SK-N-SH treated with all-trans-retinoic acid at 6 μM for 48 hours (cell line): ENCODE results near the gene CD28.

ENCODE experiments used
- ESRRG ChIP-seq: fragments of 250-450 bp; sonication (Bioruptor Pico); IDR thresholded peaks from 2 replicates; pipeline ENCODE4 v1.6.1; 2021; ENCODE audit warnings: mild to moderate bottlenecking
- GLIS3 ChIP-seq: fragments of 250-450 bp; sonication (Bioruptor Pico); IDR thresholded peaks from 2 replicates; pipeline ENCODE4 v1.5.0; 2020; ENCODE audit warnings: mild to moderate bottlenecking, moderate library complexity
- PATZ1 ChIP-seq: fragments of 250-450 bp; sonication (Bioruptor Pico); IDR thresholded peaks from 2 replicates; pipeline ENCODE4 v1.8.0; 2020; ENCODE audit warnings: mild to moderate bottlenecking, moderate library complexity, borderline replicate concordance
- RARB ChIP-seq: fragments of 250-450 bp; sonication (Bioruptor Pico); IDR thresholded peaks from 2 replicates; pipeline ENCODE4 v1.8.0; 2021; ENCODE audit warnings: mild to moderate bottlenecking, moderate library complexity
- SNAI2 ChIP-seq: fragments of 250-450 bp; sonication (Bioruptor Pico); IDR thresholded peaks from 2 replicates; pipeline ENCODE4 v1.5.0; 2020; ENCODE audit warnings: mild to moderate bottlenecking, moderate library complexity
- TCF4 ChIP-seq: fragments of 250-450 bp; sonication (Bioruptor Pico); IDR thresholded peaks from 2 replicates; pipeline ENCODE4 v1.8.0; 2021; ENCODE audit warnings: mild to moderate bottlenecking, moderate library complexity, borderline replicate concordance
- ZC3H10 ChIP-seq: fragments of 250-450 bp; sonication (Bioruptor Pico); IDR thresholded peaks from 2 replicates; pipeline ENCODE4 v1.5.1; 2021; ENCODE audit warnings: mild to moderate bottlenecking, moderate library complexity
- ZFP3 ChIP-seq: fragments of 250-450 bp; sonication (Bioruptor Pico); IDR thresholded peaks from 2 replicates; pipeline ENCODE4 v1.5.0; 2020; ENCODE audit warnings: mild to moderate bottlenecking, moderate library complexity
- ZFP30 ChIP-seq: fragments of 450-650 bp; formaldehyde crosslinking; IDR thresholded peaks from 2 replicates; pipeline ENCODE4 v1.5.0; 2022; ENCODE audit warnings: mild to moderate bottlenecking, moderate library complexity
- ZNF565 ChIP-seq: fragments of 450-650 bp; formaldehyde crosslinking; conservative IDR thresholded peaks from 2 replicates; pipeline ENCODE4 v1.5.0; 2020; ENCODE audit warnings: low read depth, mild to moderate bottlenecking, moderate library complexity

DNA sequence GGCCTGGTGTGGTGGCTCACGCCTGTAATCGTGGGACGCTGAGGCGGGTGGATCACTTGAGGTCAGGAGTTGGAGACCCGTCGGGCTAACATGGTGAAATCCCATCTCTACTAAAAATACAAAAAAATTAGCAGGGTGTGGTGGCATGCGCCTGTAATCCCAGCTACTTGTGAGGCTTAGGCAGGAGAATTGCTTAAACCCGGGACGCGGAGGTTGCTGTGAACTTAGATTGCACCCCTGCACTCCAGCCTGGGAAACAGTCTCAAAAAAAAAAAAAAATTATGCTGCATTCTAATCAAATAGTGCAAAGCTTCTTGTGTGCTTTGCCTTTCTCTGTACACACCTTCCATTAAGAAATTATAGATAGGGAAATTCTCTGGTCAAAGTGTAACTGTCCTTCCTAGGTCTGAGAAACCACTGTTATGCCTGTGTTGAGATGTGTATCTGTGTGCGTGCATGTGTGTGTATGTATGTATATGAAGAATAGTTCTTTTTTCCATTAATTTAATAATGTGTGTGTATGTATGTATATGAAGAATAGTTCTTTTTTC is 2.5 kb downstream of the CD28 start:
- no peak for TF ChIP-seq ZFP3
- TF ChIP-seq ESRRG (CRISPR knock-in tag): no peak
- TF ChIP-seq PATZ1 (CRISPR knock-in tag): no peak
- TF ChIP-seq ZC3H10 (CRISPR knock-in tag): no peak
- no peak for TF ChIP-seq ZNF565 (CRISPR knock-in tag)
- no peak for TF ChIP-seq TCF4 (CRISPR knock-in tag)
- TF ChIP-seq GLIS3 (CRISPR knock-in tag): no peak
- no peak for TF ChIP-seq SNAI2 (CRISPR knock-in tag)
- TF ChIP-seq RARB (CRISPR knock-in tag): no peak
- TF ChIP-seq ZFP30 (CRISPR knock-in tag): no peak
